Bronchial smooth muscle cell (primary cell): Measurements from ENCODE around the gene ITPKA. TPM values are rescaled to one million over a fixed set of nuclear protein-coding genes. Genes with fewer than 3 reads are reported as not detected.

ENCODE experiments used
- total RNA-seq: library from RNA; depleted of rRNA; stranded (reverse); fragments of >200 nt; gene quantifications from 2 replicates; pipeline ENCODE4 v1.2.1, GENCODE V29; 2014

Gene ITPKA
- 5.2 TPM in 2 replicates for total RNA-seq

GRCh38 chr15:41493205-41493901 is at the start of gene ITPKA:
Gene ITPKA (plus strand): TSS chr15:41493874. CDS start chr15:41493928, 54 bp downstream.

GRCh38 chr15:41513506-41514227 is 20.0 kb downstream of the ITPKA start, which contains the start of gene LTK:
Gene LTK (minus strand): TSS chr15:41513827. CDS start chr15:41513709, 118 bp downstream.

Other genes starting within 250 kb of the ITPKA start
- 0.17 and 1.3 TPM in 2 replicates for gene OIP5, start 161.3 kb upstream of the ITPKA start, total RNA-seq
- 11.1 and 11.7 TPM in 2 replicates for gene NUSAP1, start 161.0 kb upstream of the ITPKA start, total RNA-seq
- 13.7 and 25.8 TPM in 2 replicates for gene NDUFAF1, start 91.4 kb upstream of the ITPKA start, total RNA-seq
- gene RTF1, start 76.8 kb upstream of the ITPKA start, total RNA-seq, result 8.2 and 15.0 TPM in 2 replicates
- gene LTK, start 20.0 kb downstream of the ITPKA start, total RNA-seq, result 0.17 and 0.63 TPM in 2 replicates
- gene RPAP1, start 50.4 kb downstream of the ITPKA start, total RNA-seq, result 13.7 and 16.0 TPM in 2 replicates
- 11.8 and 16.9 TPM in 2 replicates for gene TYRO3, start 65.3 kb downstream of the ITPKA start, total RNA-seq
- gene MGA, start 166.5 kb downstream of the ITPKA start, total RNA-seq, result 21.1 and 40.4 TPM in 2 replicates